Fibroblast of the conjunctiva (primary cell): ENCODE results near the gene PLCG1.
A peak's percentile ranks its signal among the peaks of the same experiment; 100 is the strongest.

Experiments used
- DNase-seq: peaks from one replicate; pipeline ENCODE4 v3.0.0-alpha.2; 2010; ENCODE audit warnings: low read depth

The PLCG1 gene

GRCh38 chr20:41167118-41167470, 29.8 kb downstream of the PLCG1 start:
- DNase-seq, result no peak

GRCh38 chr20:41167481-41168253, 30.3 kb downstream of the PLCG1 start:
- no peak for DNase-seq

GRCh38 chr20:41168281-41169161, 31.2 kb downstream of the PLCG1 start:
- DNase-seq, result no peak

GRCh38 chr20:41169162-41169690, 31.9 kb downstream of the PLCG1 start:
- no peak for DNase-seq

- DNase-seq, result no peak
Measured at GRCh38 chr20:41169791-41170351, 32.5 kb downstream of the PLCG1 start.

GRCh38 chr20:41170386-41171105, 33.2 kb downstream of the PLCG1 start:
- DNase-seq, result no peak

- no peak for DNase-seq
Measured at GRCh38 chr20:41171736-41172295, 34.5 kb downstream of the PLCG1 start.

GRCh38 chr20:41172296-41173140, 35.2 kb downstream of the PLCG1 start:
- DNase-seq, result no peak

- DNase-seq, result peak; percentile 65
Measured at GRCh38 chr20:41173161-41173721, 35.9 kb downstream of the PLCG1 start.

GRCh38 chr20:41173791-41174341, 36.5 kb downstream of the PLCG1 start:
- no peak for DNase-seq

- no peak for DNase-seq
Measured at GRCh38 chr20:41174373-41174772, 37.0 kb downstream of the PLCG1 start.

- no peak for DNase-seq
Measured at GRCh38 chr20:41174782-41175181, 37.4 kb downstream of the PLCG1 start.

- DNase-seq, result no peak
Measured at GRCh38 chr20:41175201-41175651, 37.9 kb downstream of the PLCG1 start.

- DNase-seq, result no peak
Measured at GRCh38 chr20:41175727-41176330, 38.5 kb downstream of the PLCG1 start.

GRCh38 chr20:41176711-41177552, 39.6 kb downstream of the PLCG1 start:
- DNase-seq, result no peak

GRCh38 chr20:41177636-41178035, 40.3 kb downstream of the PLCG1 start:
- peak; percentile 84 for DNase-seq

- no peak for DNase-seq
Measured at GRCh38 chr20:41178495-41178894, 41.2 kb downstream of the PLCG1 start.

GRCh38 chr20:41178904-41179432, 41.6 kb downstream of the PLCG1 start:
- no peak for DNase-seq
